ENCODE measurements around the gene TRPC6. TPM values are rescaled to one million over a fixed set of nuclear protein-coding genes. Genes with fewer than 3 reads are reported as not detected.

Gene TRPC6
- total RNA-seq, 1 donor from 2014 or later, result 0.22 TPM

GRCh38 chr11:101566626-101567025 lies 17.2 kb downstream of the TRPC6 start:
- Histone ChIP-seq H3K4me1 (no peaks in the 10 kb centered on the region), H3K9me3 (replicated peaks) (peaks cover 27% of the 10 kb centered on the region), H3K27me3 (ENCODE audit: low read depth) (no peaks in the 10 kb centered on the region), H3K27ac (replicated peaks) (no peak overlapping the region), H3K36me3 (no peaks in the 10 kb centered on the region), H3K4me3 (no peak overlapping the region)
- intact Hi-C loops (cut with micrococcal nuclease), result no loop called here
- TF ChIP-seq CTCF (IDR thresholded peaks at IDR 0.05; ENCODE audit: borderline replicate concordance), result no peak
- no peak for DNase-seq

GRCh38 chr11:101563166-101563565 lies 20.6 kb downstream of the TRPC6 start:
- intact Hi-C loops (cut with micrococcal nuclease), result no loop called here
- no peaks in the 10 kb centered on the region for H3K36me3 ChIP-seq
- no peak for DNase-seq
- H3K27me3 ChIP-seq (ENCODE audit: low read depth), result no peaks in the 10 kb centered on the region
- H3K27ac ChIP-seq (replicated peaks), result no peak overlapping the region
- no peaks in the 10 kb centered on the region for H3K4me1 ChIP-seq
- no peak for TF ChIP-seq CTCF (IDR thresholded peaks at IDR 0.05; ENCODE audit: borderline replicate concordance)
- no peak overlapping the region for H3K4me3 ChIP-seq
- H3K9me3 ChIP-seq (replicated peaks), result peaks cover 21% of the 10 kb centered on the region

GRCh38 chr11:101555366-101555765 lies 28.4 kb downstream of the TRPC6 start:
- DNase-seq, result no peak
- intact Hi-C loops (cut with micrococcal nuclease), result no loop called here
- Histone ChIP-seq H3K4me3 (no peak overlapping the region), H3K9me3 (replicated peaks) (no peaks in the 10 kb centered on the region), H3K27ac (replicated peaks) (no peak overlapping the region), H3K36me3 (no peaks in the 10 kb centered on the region), H3K4me1 (no peaks in the 10 kb centered on the region), H3K27me3 (ENCODE audit: low read depth) (no peaks in the 10 kb centered on the region)
- TF ChIP-seq CTCF (IDR thresholded peaks at IDR 0.05; ENCODE audit: borderline replicate concordance), result no peak

- no peak overlapping the region for H3K27ac ChIP-seq (replicated peaks)
- no peak for DNase-seq
- H3K9me3 ChIP-seq (replicated peaks), result no peaks in the 10 kb centered on the region
- no peak for TF ChIP-seq CTCF (IDR thresholded peaks at IDR 0.05; ENCODE audit: borderline replicate concordance)
- H3K27me3 ChIP-seq (ENCODE audit: low read depth), result no peaks in the 10 kb centered on the region
- no peaks in the 10 kb centered on the region for H3K36me3 ChIP-seq
- H3K4me3 ChIP-seq, result no peak overlapping the region
- H3K4me1 ChIP-seq, result no peaks in the 10 kb centered on the region
- intact Hi-C loops (cut with micrococcal nuclease), result no loop called here
Observed at GRCh38 chr11:101553891-101554292, 29.9 kb downstream of the TRPC6 start.

GRCh38 chr11:101552888-101553287 lies 30.9 kb downstream of the TRPC6 start:
- Histone ChIP-seq H3K36me3 (no peaks in the 10 kb centered on the region), H3K9me3 (replicated peaks) (no peaks in the 10 kb centered on the region), H3K4me3 (no peak overlapping the region), H3K4me1 (no peaks in the 10 kb centered on the region), H3K27me3 (ENCODE audit: low read depth) (no peaks in the 10 kb centered on the region), H3K27ac (replicated peaks) (no peak overlapping the region)
- no peak for TF ChIP-seq CTCF (IDR thresholded peaks at IDR 0.05; ENCODE audit: borderline replicate concordance)
- DNase-seq, result no peak
- intact Hi-C loops (cut with micrococcal nuclease), result no loop called here

GRCh38 chr11:101528541-101528940 lies 55.3 kb downstream of the TRPC6 start:
- Histone ChIP-seq H3K36me3 (no peaks in the 10 kb centered on the region), H3K27ac (replicated peaks) (no peak overlapping the region), H3K4me3 (no peak overlapping the region), H3K4me1 (no peaks in the 10 kb centered on the region), H3K27me3 (ENCODE audit: low read depth) (no peaks in the 10 kb centered on the region), H3K9me3 (replicated peaks) (no peaks in the 10 kb centered on the region)
- intact Hi-C loops (cut with micrococcal nuclease), result no loop called here
- DNase-seq, result no peak
- no peak for TF ChIP-seq CTCF (IDR thresholded peaks at IDR 0.05; ENCODE audit: borderline replicate concordance)
